Pancreas (tissue), 10 donors: ENCODE measurements around the gene GRIK3. TPM values are rescaled to one million over a fixed set of nuclear protein-coding genes. Genes with fewer than 3 reads are reported as not detected.

ENCODE experiments used
- ATAC-seq, 4 donors: fragments of 200-7000 bp; cut with Tn5 transposase; one replicate each; pipeline versions ENCODE4 v1.8.0 to v1.9.1; 2020; ENCODE audit warnings: mild to moderate bottlenecking in 4 of 4, moderate library complexity in 4 of 4
- DNase-seq, 6 donors: peaks; one replicate each; pipeline ENCODE4 v3.0.0-alpha.2; 2020
- FAIRE-seq: peaks from 2 replicates; lab custom pipeline; 2012; peaks lifted over from hg19 to GRCh38; lab: Jason Lieb, UNC
- H3K27ac ChIP-seq, 4 donors: fragments of 200-600 bp; sonication (generic); 1 replicate in 3 of 4; 2 replicates in 1 of 4; pipeline versions ENCODE4 v1.5.0 to v1.8.0; 2020
- H3K27me3 ChIP-seq, 4 donors: fragments of 200-600 bp; one replicate each; pipeline ENCODE4 v1.8.0; 2021
- H3K36me3 ChIP-seq, 3 donors: fragments of 200-600 bp; sonication (generic) in 1 of 3; one replicate each; pipeline versions ENCODE4 v1.5.0 to v1.8.0; 2020 to 2021
- H3K4me1 ChIP-seq, 3 donors: fragments of 200-600 bp; one replicate each; pipeline ENCODE4 v1.8.0; 2021
- H3K4me3 ChIP-seq, 4 donors: fragments of 200-600 bp; sonication (generic) in 2 of 4; one replicate each; pipeline versions ENCODE4 v1.5.0 to v1.8.0; 2020 to 2021
- H3K9me3 ChIP-seq, 4 donors: fragments of 200-600 bp; one replicate each; pipeline ENCODE4 v1.8.0; 2021
- WGBS, 2 donors: extraction: QIAGEN DNeasy Blood & Tissue Kit; methylation state at CpG; one replicate each; pipeline ENCODE4 v1.1.7; 2013; 5-methylcytosine and 5-hydroxymethylcytosine counted together
- intact Hi-C, 3 donors: fragments of 100-400 bp; cut with DNase I; formaldehyde crosslinking; loops; one replicate each; pipeline versions ENCODE4 v1.11.1 to v1.14.2; 2022
- polyA plus RNA-seq, 2 donors: library from polyadenylated mRNA; stranded (reverse); fragments of 200-250 nt; gene quantifications; one replicate each; pipeline ENCODE4 v1.2.3, GENCODE V29; 2013
- total RNA-seq, 6 donors: library from RNA; stranded (reverse); fragmentation: NEBNext Ultra II Directional in 4 of 6; extraction: Animal tissue kit (Norgen Biotek cat#: 25700) in 4 of 6; gene quantifications; one replicate each; pipeline versions ENCODE4 v1.2.1 to v1.2.4, GENCODE V29; 2021 to 2023
- TF ChIP-seq, protein P1 (sequence below), 4 donors: fragments of 200-600 bp; sonication (generic) in 3 of 4; IDR thresholded peaks; one replicate each; pipeline versions ENCODE4 v1.5.0 to v1.8.0; 2021; ENCODE audit warnings: antibody characterized with exemption in 4 of 4
- donor health status: healthy with polysubstance abuse.
- donor health status: DM: no; HTN: no; CAD: no; lungs with moderate emphysema.
- donor health status: DM: no; HTN: no; CAD: no.
- donor health status: control.
- donor health status: control.
- donor health status: Bipolar disorder and iron deficiency.
- donor health status: DM: yes; HTN: yes; CAD: no.
- donor health status: DM: no; HTN: no; CAD: no.
- donor health status: DM: no; HTN: no; CAD: no.
- donor health status: DM: yes; HTN: yes; CAD: no.

The GRIK3 gene
- total and polyA plus RNA-seq, 8 donors, result 0.08 to 0.47 (median 0.23) TPM

DNA sequence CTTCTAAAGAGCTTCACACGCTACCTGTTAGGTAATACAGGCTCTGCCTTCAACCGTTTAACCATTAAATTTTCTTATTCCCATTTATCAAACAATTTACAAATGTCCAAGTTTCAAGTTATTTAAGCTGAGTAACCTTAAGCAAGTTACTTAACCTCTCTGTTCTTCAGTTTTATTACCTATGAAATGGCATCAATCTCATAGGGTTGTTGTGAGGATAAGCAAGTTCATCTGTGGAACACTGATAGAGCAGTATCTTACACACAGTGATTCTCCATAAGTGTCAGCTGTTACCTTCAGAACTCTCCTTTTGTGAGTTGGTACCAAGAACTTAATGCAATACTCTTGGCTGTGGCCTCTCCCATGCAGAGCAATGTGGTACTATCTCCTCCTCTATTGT, 40.0 kb downstream of the GRIK3 start:
- Histone ChIP-seq H3K27me3 (no peaks in the 10 kb centered on the region), H3K4me1 (no peaks in the 10 kb centered on the region), H3K36me3 (no peaks in the 10 kb centered on the region), H3K9me3 (no peaks in the 10 kb centered on the region), H3K27ac (no peak overlapping the region), H3K4me3 (no peak overlapping the region)
- DNase-seq, result no peak
- intact Hi-C loops, result no loop called here
- TF ChIP-seq, protein P1, sequence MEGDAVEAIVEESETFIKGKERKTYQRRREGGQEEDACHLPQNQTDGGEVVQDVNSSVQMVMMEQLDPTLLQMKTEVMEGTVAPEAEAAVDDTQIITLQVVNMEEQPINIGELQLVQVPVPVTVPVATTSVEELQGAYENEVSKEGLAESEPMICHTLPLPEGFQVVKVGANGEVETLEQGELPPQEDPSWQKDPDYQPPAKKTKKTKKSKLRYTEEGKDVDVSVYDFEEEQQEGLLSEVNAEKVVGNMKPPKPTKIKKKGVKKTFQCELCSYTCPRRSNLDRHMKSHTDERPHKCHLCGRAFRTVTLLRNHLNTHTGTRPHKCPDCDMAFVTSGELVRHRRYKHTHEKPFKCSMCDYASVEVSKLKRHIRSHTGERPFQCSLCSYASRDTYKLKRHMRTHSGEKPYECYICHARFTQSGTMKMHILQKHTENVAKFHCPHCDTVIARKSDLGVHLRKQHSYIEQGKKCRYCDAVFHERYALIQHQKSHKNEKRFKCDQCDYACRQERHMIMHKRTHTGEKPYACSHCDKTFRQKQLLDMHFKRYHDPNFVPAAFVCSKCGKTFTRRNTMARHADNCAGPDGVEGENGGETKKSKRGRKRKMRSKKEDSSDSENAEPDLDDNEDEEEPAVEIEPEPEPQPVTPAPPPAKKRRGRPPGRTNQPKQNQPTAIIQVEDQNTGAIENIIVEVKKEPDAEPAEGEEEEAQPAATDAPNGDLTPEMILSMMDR (IDR thresholded peaks at IDR 0.05), result no peak
- no peak for ATAC-seq
- no peak for FAIRE-seq
- 63 to 73% methylated on average over 2 of the region's 2 CpGs for WGBS, 2 donors

DNA sequence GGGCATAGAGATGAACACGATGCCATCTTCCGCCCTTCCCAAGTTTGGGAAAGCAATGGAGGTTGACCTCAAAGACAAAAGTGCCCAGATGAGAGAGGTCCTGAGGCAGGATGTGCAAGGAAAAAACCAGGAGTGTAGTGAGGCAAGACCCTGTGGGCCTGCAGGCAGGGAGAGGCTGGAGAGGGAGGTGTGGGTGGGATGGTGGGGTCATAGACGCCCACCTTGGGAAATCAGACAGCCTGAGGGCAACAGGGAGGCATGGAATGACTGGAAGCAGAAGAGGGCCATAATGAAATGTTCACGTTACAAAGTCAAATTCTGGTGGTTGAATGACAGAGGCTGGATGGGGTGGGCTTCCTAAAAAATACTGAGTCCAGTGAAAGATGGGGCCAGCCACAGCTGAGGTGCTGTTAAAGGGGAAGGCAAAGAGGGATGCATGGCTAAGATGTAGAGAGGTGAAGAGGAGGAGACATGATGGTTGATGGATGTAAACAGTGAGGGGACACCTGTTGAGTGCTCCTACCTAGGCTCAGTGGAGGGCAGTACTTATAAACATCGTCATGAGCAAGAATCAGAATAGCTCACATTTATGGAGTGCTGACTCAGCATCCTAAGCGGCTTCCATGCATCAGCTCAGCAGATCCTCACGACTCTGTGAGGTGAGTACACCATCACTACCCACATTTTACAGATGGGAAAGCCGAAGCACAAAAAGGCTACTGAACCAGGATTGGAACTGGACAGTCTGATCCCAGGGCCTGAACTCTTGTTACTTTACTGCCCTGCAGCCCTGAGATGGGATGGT, 42.0 kb downstream of the GRIK3 start:
- DNase-seq (no peak), ATAC-seq (no peak), FAIRE-seq (no peak)
- Histone ChIP-seq H3K9me3 (no peaks in the 10 kb centered on the region), H3K27me3 (no peaks in the 10 kb centered on the region), H3K4me3 (no peak overlapping the region), H3K4me1 (no peaks in the 10 kb centered on the region), H3K36me3 (no peaks in the 10 kb centered on the region), H3K27ac (no peak overlapping the region)
- intact Hi-C loops, result no loop called here
- WGBS, 2 donors, result 65 to 75% methylated on average over 8 of the region's 8 CpGs
- TF ChIP-seq, protein P1 (IDR thresholded peaks at IDR 0.05), result no peak

DNA sequence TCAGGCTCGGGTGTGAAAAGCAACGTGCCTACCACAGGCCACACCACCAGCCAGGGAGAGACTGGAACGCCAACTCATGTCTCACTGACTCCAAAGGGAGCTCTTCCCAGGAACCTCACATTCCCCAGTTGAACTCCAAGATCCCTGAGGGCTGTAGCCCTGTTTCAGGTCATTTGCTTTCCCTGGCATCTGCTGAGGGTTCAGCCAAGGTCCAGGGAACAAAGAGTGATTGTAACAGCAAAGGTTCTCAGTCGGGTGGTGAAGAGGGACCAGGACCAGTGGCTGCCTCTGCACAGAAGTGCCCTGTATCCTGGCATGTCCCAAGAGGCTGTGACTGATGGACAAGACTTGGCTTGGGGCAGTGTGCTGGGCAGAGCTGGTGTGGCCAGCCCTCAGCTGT, 42.8 kb downstream of the GRIK3 start:
- 39 to 49% methylated on average over 4 of the region's 4 CpGs for WGBS, 2 donors
- H3K27ac ChIP-seq, result no peak overlapping the region
- no peak for DNase-seq
- no peaks in the 10 kb centered on the region for H3K27me3 ChIP-seq
- no peaks in the 10 kb centered on the region for H3K36me3 ChIP-seq
- intact Hi-C loops, result no loop called here
- H3K4me1 ChIP-seq, result no peaks in the 10 kb centered on the region
- FAIRE-seq, result no peak
- H3K4me3 ChIP-seq, result no peak overlapping the region
- TF ChIP-seq, protein P1 (IDR thresholded peaks at IDR 0.05), result no peak
- no peaks in the 10 kb centered on the region for H3K9me3 ChIP-seq
- no peak for ATAC-seq

DNA sequence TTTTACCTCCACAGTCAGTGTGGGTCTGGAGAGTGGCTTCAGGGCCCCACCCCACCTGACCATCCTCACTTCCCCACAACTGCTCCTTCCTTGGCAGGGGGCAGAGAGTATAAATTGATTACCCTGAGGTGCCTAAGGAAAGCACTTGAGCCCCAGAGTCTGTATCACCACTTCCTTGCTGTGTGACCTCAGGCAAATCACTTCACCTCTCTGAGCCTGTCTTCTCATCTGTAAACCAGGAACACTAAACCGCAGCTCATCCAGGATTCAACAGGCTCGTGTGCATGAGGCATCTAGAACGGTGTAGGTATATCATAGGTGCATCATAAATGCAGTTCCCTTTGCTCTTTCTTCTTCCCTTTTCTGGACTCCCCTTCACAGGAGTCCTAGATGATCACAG, 43.4 kb downstream of the GRIK3 start:
- no peaks in the 10 kb centered on the region for H3K27me3 ChIP-seq
- H3K4me1 ChIP-seq, result no peaks in the 10 kb centered on the region
- DNase-seq (no peak), FAIRE-seq (no peak), ATAC-seq (no peak)
- no peak overlapping the region for H3K27ac ChIP-seq
- no peaks in the 10 kb centered on the region for H3K9me3 ChIP-seq
- WGBS, 2 donors, result 61 to 65% methylated on average over 3 of the region's 3 CpGs
- H3K4me3 ChIP-seq, result no peak overlapping the region
- intact Hi-C loops, result no loop called here
- H3K36me3 ChIP-seq, result no peaks in the 10 kb centered on the region
- TF ChIP-seq, protein P1 (IDR thresholded peaks at IDR 0.05), result no peak

DNA sequence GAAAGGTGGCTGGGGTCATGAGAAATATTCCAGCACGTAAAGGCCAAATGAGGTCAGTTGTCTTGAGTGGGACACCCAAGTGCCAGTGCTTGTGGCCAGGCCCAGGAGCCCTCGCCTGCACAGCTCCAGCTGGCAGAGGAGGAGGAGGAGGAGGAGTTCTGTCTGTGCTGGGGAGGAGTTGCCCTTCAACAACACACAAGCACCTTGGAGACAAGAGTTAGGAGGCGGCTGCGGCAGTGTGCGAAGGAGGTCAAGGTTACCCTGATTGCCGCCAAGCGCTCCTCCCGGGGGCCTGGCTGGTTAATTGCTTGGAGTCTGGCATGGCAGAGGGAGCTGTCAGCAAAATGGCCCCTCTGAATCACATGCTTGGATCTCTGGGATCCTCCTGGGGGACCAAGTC, 45.1 kb downstream of the GRIK3 start:
- Histone ChIP-seq H3K4me1 (no peaks in the 10 kb centered on the region), H3K36me3 (no peaks in the 10 kb centered on the region), H3K27me3 (no peaks in the 10 kb centered on the region), H3K4me3 (no peak overlapping the region), H3K9me3 (no peaks in the 10 kb centered on the region), H3K27ac (no peak overlapping the region)
- DNase-seq, result no peak
- intact Hi-C loops, result no loop called here
- WGBS, 2 donors, result 28 to 38% methylated on average over 8 of the region's 8 CpGs
- no peak for ATAC-seq
- FAIRE-seq, result no peak
- TF ChIP-seq, protein P1 (IDR thresholded peaks at IDR 0.05), result no peak
